GM21529 (cell line): ENCODE data around the gene RASA3.
"Not testable (repeated sequence)": the region's sequence is repeated elsewhere in the genome, so short reads cannot be mapped to it uniquely, and the experiment has no call there.

Experiments used
- ATAC-seq: cut with Tn5 transposase; IDR thresholded peaks from one replicate; pipeline ENCODE4 v1.9.1; 2021; ENCODE audit not compliant: unreplicated experiment

RASA3 gene

GRCh38 chr13:114155926-114156883 lies 23.8 kb upstream of the RASA3 start:
- ATAC-seq, result no peak

- ATAC-seq, result no peak
These were observed 22.9 kb upstream of the RASA3 start for GRCh38 chr13:114155320-114155719.

GRCh38 chr13:114154476-114154875 lies 22.1 kb upstream of the RASA3 start:
- ATAC-seq, result no peak

- ATAC-seq, result no peak
These were observed 21.2 kb upstream of the RASA3 start for GRCh38 chr13:114153485-114154080.

GRCh38 chr13:114152831-114153371 lies 20.5 kb upstream of the RASA3 start:
- ATAC-seq, result no peak

- no peak for ATAC-seq
These were observed 19.8 kb upstream of the RASA3 start for GRCh38 chr13:114152285-114152645.

GRCh38 chr13:114151565-114152284 lies 19.3 kb upstream of the RASA3 start:
- no peak for ATAC-seq

- ATAC-seq, result no peak
These were observed 18.6 kb upstream of the RASA3 start for GRCh38 chr13:114151031-114151430.

GRCh38 chr13:114149774-114150740 lies 17.6 kb upstream of the RASA3 start:
- no peak for ATAC-seq

GRCh38 chr13:114148886-114149285 lies 16.5 kb upstream of the RASA3 start:
- ATAC-seq, result not testable (repeated sequence)

GRCh38 chr13:114148521-114148855 lies 16.1 kb upstream of the RASA3 start:
- peak; percentile 89 for ATAC-seq

GRCh38 chr13:114147803-114148520 lies 15.5 kb upstream of the RASA3 start:
- no peak for ATAC-seq

GRCh38 chr13:114146629-114147028 lies 14.2 kb upstream of the RASA3 start:
- ATAC-seq, result no peak

- no peak for ATAC-seq
These were observed 13.8 kb upstream of the RASA3 start for GRCh38 chr13:114146173-114146572.

GRCh38 chr13:114145722-114146121 lies 13.3 kb upstream of the RASA3 start:
- no peak for ATAC-seq

GRCh38 chr13:114145256-114145655 lies 12.8 kb upstream of the RASA3 start:
- ATAC-seq, result no peak

- no peak for ATAC-seq
These were observed 12.3 kb upstream of the RASA3 start for GRCh38 chr13:114144606-114145244.

GRCh38 chr13:114143806-114144605 lies 11.6 kb upstream of the RASA3 start:
- ATAC-seq, result peak; percentile 43
